H1 (cell line): ENCODE measurements around the gene DGKD. TPM values are rescaled to one million over a fixed set of nuclear protein-coding genes. Genes with fewer than 3 reads are reported as not detected.

ENCODE experiments used
- CTCF ChIA-PET: fragments of 300-600 bp; sonication (Branson Sonifier 250); formaldehyde crosslinking; loops from one replicate; lab custom pipeline; 2021; ENCODE audit not compliant: partially characterized antibody; lab: Charles Lee
- POLR2A ChIA-PET: fragments of 300-600 bp; sonication (Branson Sonifier 250); formaldehyde crosslinking; loops from one replicate; lab custom pipeline; 2021; ENCODE audit warnings: inconsistent platforms; ENCODE audit not compliant: partially characterized antibody; lab: Charles Lee
- DNase-seq, 2 experiments: peaks; one replicate each; pipeline versions ENCODE4 v3.0.0 to v3.0.0-alpha.2; 2010 to 2022; ENCODE audit warnings: low spot score in 2 of 2, low read depth in 1 of 2, mixed read lengths in 1 of 2
- FAIRE-seq: peaks from 2 replicates; lab custom pipeline; 2011; peaks lifted over from hg19 to GRCh38; lab: Jason Lieb, UNC
- H2AFZ ChIP-seq: 2 replicates; pipeline ENCODE4 v1.8.1; 2012; ENCODE audit warnings: low read length, inconsistent platforms
- H2AK5ac ChIP-seq: 2 replicates; pipeline ENCODE4 v1.6.1; 2013; ENCODE audit warnings: low read depth, low read length
- H2BK120ac ChIP-seq: replicated peaks from 2 replicates; pipeline ENCODE3; 2013; ENCODE audit warnings: low read depth, low read length, inconsistent platforms
- H2BK12ac ChIP-seq: 2 replicates; pipeline ENCODE4 v1.6.1; 2013; ENCODE audit warnings: low read depth, low read length
- H2BK15ac ChIP-seq: 2 replicates; pipeline ENCODE4 v1.6.1; 2013; ENCODE audit warnings: low read length
- H2BK20ac ChIP-seq: 2 replicates; pipeline ENCODE4 v1.6.1; 2013; ENCODE audit warnings: low read length
- H2BK5ac ChIP-seq: 2 replicates; pipeline ENCODE4 v1.6.1; 2013; ENCODE audit warnings: low read depth, low read length
- H3K14ac ChIP-seq: 2 replicates; pipeline ENCODE4 v1.6.1; 2013; ENCODE audit warnings: inconsistent platforms; ENCODE audit not compliant: insufficient read length
- H3K18ac ChIP-seq: 2 replicates; pipeline ENCODE4 v1.6.1; 2013; ENCODE audit warnings: low read length; ENCODE audit errors: extremely low read depth
- H3K23ac ChIP-seq: 2 replicates; pipeline ENCODE4 v1.6.1; 2013; ENCODE audit warnings: inconsistent platforms; ENCODE audit not compliant: insufficient read length
- H3K23me2 ChIP-seq: 2 replicates; pipeline ENCODE4 v1.6.1; 2013; ENCODE audit warnings: low read depth, low read length
- H3K27ac ChIP-seq: 2 replicates; pipeline ENCODE4 v1.6.1; 2011; ENCODE audit warnings: low read depth, low read length, inconsistent platforms
- H3K27me3 ChIP-seq, 4 experiments: replicated peaks in 1 of 4; 1 replicate in 1 of 4; 2 replicates in 3 of 4; pipeline versions ENCODE4 v1.6.1 to v1.8.1; 2011 to 2013; ENCODE audit warnings: low read length in 3 of 4, mild to moderate bottlenecking in 3 of 4, inconsistent platforms in 2 of 4, mixed read lengths in 2 of 4, moderate library complexity in 1 of 4; ENCODE audit not compliant: control insufficient read depth in 3 of 4, insufficient read depth in 3 of 4; ENCODE audit errors: extremely low read depth in 1 of 4
- H3K36me3 ChIP-seq, 4 experiments: 2 replicates each; pipeline versions ENCODE4 v1.6.1 to v1.8.1; 2011 to 2013; ENCODE audit warnings: mild to moderate bottlenecking in 4 of 4, low read length in 3 of 4, moderate library complexity in 2 of 4, control low read depth in 1 of 4, inconsistent platforms in 1 of 4; ENCODE audit not compliant: insufficient read depth in 4 of 4, control insufficient read depth in 2 of 4
- H3K4ac ChIP-seq: replicated peaks from 2 replicates; pipeline ENCODE3; 2013; ENCODE audit warnings: low read length, low read depth, mixed read lengths, inconsistent platforms; ENCODE audit not compliant: insufficient read length
- H3K4me1 ChIP-seq, 4 experiments: replicated peaks in 1 of 4; 1 replicate in 1 of 4; 2 replicates in 3 of 4; pipeline versions ENCODE4 v1.6.1 to v1.8.1; 2011 to 2013; ENCODE audit warnings: low read length in 3 of 4, inconsistent platforms in 2 of 4, mixed read lengths in 1 of 4; ENCODE audit not compliant: insufficient read depth in 4 of 4, control insufficient read depth in 3 of 4
- H3K4me2 ChIP-seq, 2 experiments: 2 replicates each; pipeline versions ENCODE4 v1.6.1 to v1.8.1; 2011 to 2013; ENCODE audit warnings: low read depth in 2 of 2, low read length in 2 of 2, control low read depth in 1 of 2, inconsistent platforms in 1 of 2, mild to moderate bottlenecking in 1 of 2; ENCODE audit not compliant: insufficient read depth in 1 of 2
- H3K4me3 ChIP-seq, 4 experiments: fragments of 200-600, 300-600 bp in 1 of 4; sonication (generic), shearing (Covaris generic), sonication (Bioruptor Twin) in 1 of 4; 2 replicates each; pipeline versions ENCODE4 v1.5.1 to v1.8.1; 2011 to 2016; ENCODE audit warnings: low read length in 4 of 4, low read depth in 3 of 4, control low read depth in 2 of 4, inconsistent platforms in 2 of 4, mild to moderate bottlenecking in 2 of 4, mixed read lengths in 1 of 4, moderate library complexity in 1 of 4; ENCODE audit not compliant: insufficient read depth in 2 of 4; ENCODE audit errors: extremely low read depth in 1 of 4
- H3K56ac ChIP-seq: replicated peaks from 2 replicates; pipeline ENCODE3; 2013; ENCODE audit warnings: low read depth, mild to moderate bottlenecking, mixed read lengths, low read length, inconsistent platforms; ENCODE audit not compliant: insufficient read length
- H3K79me1 ChIP-seq: 2 replicates; pipeline ENCODE4 v1.6.1; 2013; ENCODE audit warnings: low read depth, low read length, control low read depth
- H3K79me2 ChIP-seq, 2 experiments: 2 replicates each; pipeline versions ENCODE4 v1.6.1 to v1.8.1; 2012 to 2013; ENCODE audit warnings: low read length in 2 of 2, mild to moderate bottlenecking in 2 of 2, inconsistent platforms in 1 of 2; ENCODE audit not compliant: insufficient read depth in 2 of 2, control insufficient read depth in 1 of 2
- H3K9ac ChIP-seq, 4 experiments: replicated peaks in 1 of 4; 1 replicate in 1 of 4; 2 replicates in 3 of 4; pipeline versions ENCODE4 v1.6.1 to v1.8.1; 2011 to 2013; ENCODE audit warnings: low read depth in 3 of 4, low read length in 3 of 4, control low read depth in 2 of 4, mild to moderate bottlenecking in 2 of 4, moderate library complexity in 2 of 4, inconsistent platforms in 1 of 4; ENCODE audit errors: extremely low read depth in 1 of 4
- H3K9me3 ChIP-seq, 2 experiments: 2 replicates each; pipeline versions ENCODE4 v1.6.1 to v1.8.1; 2012 to 2013; ENCODE audit warnings: mild to moderate bottlenecking in 2 of 2, moderate library complexity in 2 of 2, control low read depth in 1 of 2, inconsistent platforms in 1 of 2, low read depth in 1 of 2, low read length in 1 of 2, mixed read lengths in 1 of 2; ENCODE audit not compliant: insufficient read depth in 2 of 2
- H4K20me1 ChIP-seq, 2 experiments: replicated peaks in 1 of 2; 2 replicates each; pipeline versions ENCODE3 to v1.8.1; 2011 to 2013; ENCODE audit warnings: inconsistent platforms in 2 of 2, low read length in 2 of 2, mild to moderate bottlenecking in 1 of 2; ENCODE audit not compliant: insufficient read depth in 2 of 2, control insufficient read depth in 1 of 2
- H4K5ac ChIP-seq: 2 replicates; pipeline ENCODE4 v1.6.1; 2013; ENCODE audit warnings: low read length, low read depth, mixed read lengths, inconsistent platforms; ENCODE audit not compliant: insufficient read length
- H4K8ac ChIP-seq: 2 replicates; pipeline ENCODE4 v1.8.0; 2013; ENCODE audit warnings: mild to moderate bottlenecking, moderate library complexity, low read length, inconsistent platforms; ENCODE audit not compliant: insufficient read depth; ENCODE audit errors: extremely low read depth
- H4K91ac ChIP-seq: replicated peaks from 2 replicates; pipeline ENCODE3; 2013; ENCODE audit warnings: low read length, mixed read lengths, inconsistent platforms; ENCODE audit not compliant: insufficient read length
- CHD2 ChIP-seq: IDR thresholded peaks from 2 replicates; pipeline ENCODE4 v1.6.1; 2012; ENCODE audit warnings: low read length, improper control_type of control experiment
- JUN ChIP-seq: IDR thresholded peaks from 2 replicates; pipeline ENCODE4 v1.6.1; 2011; ENCODE audit warnings: low read depth, mild to moderate bottlenecking, improper control_type of control experiment, low read length
- KDM4A ChIP-seq: IDR thresholded peaks from one replicate; pipeline ENCODE4 v1.7.1; 2012; ENCODE audit warnings: low read depth, mild to moderate bottlenecking, moderate library complexity, low read length, inconsistent platforms; ENCODE audit not compliant: severe bottlenecking
- NRF1 ChIP-seq: IDR thresholded peaks from 2 replicates; pipeline ENCODE4 v1.6.1; 2011; ENCODE audit warnings: mild to moderate bottlenecking, low read depth, low read length, improper control_type of control experiment
- RAD21 ChIP-seq, 2 experiments: IDR thresholded peaks in 1 of 2; conservative IDR thresholded peaks in 1 of 2; 2 replicates each; pipeline ENCODE4 v1.6.1; 2011; ENCODE audit warnings: low read depth in 2 of 2, low read length in 2 of 2, improper control_type of control experiment in 1 of 2, inconsistent platforms in 1 of 2, mild to moderate bottlenecking in 1 of 2, moderate library complexity in 1 of 2
- RNF2 ChIP-seq: fragments of 200-900, 300-1000 bp; sonication (generic); IDR thresholded peaks from 2 replicates; pipeline ENCODE4 v1.7.1; 2016; ENCODE audit warnings: borderline replicate concordance, low read depth, mild to moderate bottlenecking, antibody characterized with exemption, low read length; ENCODE audit not compliant: poor library complexity, severe bottlenecking; ENCODE audit errors: missing control alignments
- TCF12 ChIP-seq: IDR thresholded peaks from 2 replicates; pipeline ENCODE4 v1.6.1; 2011; ENCODE audit warnings: low read depth, mild to moderate bottlenecking, low read length
- USF2 ChIP-seq: IDR thresholded peaks from 2 replicates; pipeline ENCODE4 v1.6.1; 2011; ENCODE audit warnings: low read length, improper control_type of control experiment
- WGBS, 2 experiments: shearing (Covaris generic) in 1 of 2; methylation state at CpG; one replicate each; pipeline versions ENCODE4 v1.1.6 to v1.1.7; 2013 to 2015; ENCODE audit warnings: low lambda C conversion rate in 2 of 2, mixed read lengths in 2 of 2, inconsistent platforms in 1 of 2, low coverage in 1 of 2, missing lambda C conversion rate in 1 of 2; ENCODE audit not compliant: insufficient replicate concordance in 2 of 2, insufficient coverage in 1 of 2, insufficient read length in 1 of 2; ENCODE audit errors: extremely low coverage in 1 of 2, missing lambda C conversion rate in 1 of 2; 5-methylcytosine and 5-hydroxymethylcytosine counted together
- polyA plus RNA-seq, 7 experiments: library from polyadenylated mRNA; depleted of rRNA in 3 of 7; stranded (reverse) in 5 of 7; unstranded in 2 of 7; fragments of >200 nt in 5 of 7; fragments of 200-250 nt in 2 of 7; gene quantifications; 1 replicate in 5 of 7; 2 replicates in 1 of 7; 4 replicates in 1 of 7; pipeline versions ENCODE4 v1.2.1 to v1.2.3, GENCODE V29; 2011 to 2013; ENCODE audit warnings: missing spikeins in 2 of 7, mixed read lengths in 2 of 7
- total RNA-seq: library from RNA; stranded (reverse); fragmentation: NEBNext Ultra II Directional; extraction: Animal tissue kit (Norgen Biotek cat#: 25700); gene quantifications from 2 replicates; pipeline ENCODE4 v1.2.1, GENCODE V29; 2021
- TF ChIP-seq, protein P1 (sequence below): IDR thresholded peaks from 2 replicates; pipeline ENCODE4 v1.6.1; 2012; ENCODE audit warnings: inconsistent platforms

The DGKD gene
- total and polyA plus RNA-seq, 2 of the 8 experiments (the other 6 are each of a cell fraction or from before 2014, with no cell fraction given), result 7.7 to 30.9 TPM

DNA sequence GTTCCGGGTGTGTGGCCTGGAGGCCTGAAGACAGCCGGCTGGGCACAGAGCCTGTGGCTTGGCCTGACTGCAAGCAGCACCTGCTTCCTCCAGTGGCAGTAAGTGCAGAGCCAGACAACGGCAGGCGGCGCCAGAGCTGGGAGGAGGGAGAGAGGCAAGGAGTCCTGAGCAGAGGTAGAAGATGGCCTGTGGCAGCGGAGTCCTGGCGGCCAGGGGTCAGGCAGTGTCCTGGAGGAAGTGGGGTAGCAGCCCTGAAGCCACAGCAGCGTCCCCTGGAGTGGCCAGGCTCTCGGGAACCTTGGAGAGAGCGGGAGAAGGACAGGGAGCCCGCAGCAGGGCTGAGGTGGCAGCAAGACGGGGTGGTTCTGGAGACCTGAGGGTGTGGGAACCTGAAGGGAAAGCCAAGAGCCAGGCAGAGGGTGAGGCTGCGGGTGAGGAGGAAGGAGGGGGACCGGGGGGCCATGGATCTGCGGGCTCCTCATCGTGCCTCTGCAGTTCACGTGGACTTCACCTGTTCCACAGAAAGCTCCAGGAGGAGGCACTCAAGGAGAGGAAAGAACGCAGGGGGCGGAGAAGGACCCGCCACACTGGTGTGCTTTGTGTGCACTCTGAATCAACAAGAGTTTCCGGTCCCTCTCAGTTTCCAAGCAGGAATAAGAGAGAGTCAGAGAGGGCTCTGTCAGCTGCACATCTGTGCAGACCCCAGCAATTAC is 126.4 kb downstream of the DGKD start:
- H2BK20ac ChIP-seq, result no peak overlapping the region
- no peak overlapping the region for H4K8ac ChIP-seq
- no peak for TF ChIP-seq NRF1
- TF ChIP-seq TCF12, result no peak
- no peak for TF ChIP-seq KDM4A
- TF ChIP-seq RAD21 (IDR thresholded peaks at IDR 0.05 in 1 of 2, conservative IDR thresholded peaks at IDR 0.05 in 1 of 2; ENCODE audit: low read depth in 2 of 2, low read length in 2 of 2), result peak in 1 of 2 experiments; percentile 33; a peak in 2 of 4 replicates
- TF ChIP-seq, protein P1, sequence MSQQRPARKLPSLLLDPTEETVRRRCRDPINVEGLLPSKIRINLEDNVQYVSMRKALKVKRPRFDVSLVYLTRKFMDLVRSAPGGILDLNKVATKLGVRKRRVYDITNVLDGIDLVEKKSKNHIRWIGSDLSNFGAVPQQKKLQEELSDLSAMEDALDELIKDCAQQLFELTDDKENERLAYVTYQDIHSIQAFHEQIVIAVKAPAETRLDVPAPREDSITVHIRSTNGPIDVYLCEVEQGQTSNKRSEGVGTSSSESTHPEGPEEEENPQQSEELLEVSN, result no peak
- TF ChIP-seq RNF2, result no peak
- no peak for TF ChIP-seq CHD2
- TF ChIP-seq JUN, result no peak
- no peak for TF ChIP-seq USF2
- ChIA-PET POLR2A (no interaction called here), CTCF (interaction anchor here (0.9 to 1.6 kb wide), 6 partner anchors 15 to 352 kb away, joined by 3 to 4 read pairs (median 3); no protein-coding TSS in a partner anchor)
- H3K23me2 ChIP-seq, result no peaks in the 10 kb centered on the region
- no peaks in the 10 kb centered on the region for H3K27me3 ChIP-seq
- DNase-seq, result no peak
- no peak overlapping the region for H3K27ac ChIP-seq
- H3K23ac ChIP-seq, result no peak overlapping the region
- no peak overlapping the region for H2BK120ac ChIP-seq
- no peak overlapping the region for H4K91ac ChIP-seq
- H2BK15ac ChIP-seq, result no peak overlapping the region
- FAIRE-seq, result no peak
- peaks cover 3 to 7% of the 10 kb centered on the region in 2 experiments for H3K9me3 ChIP-seq
- H3K4ac ChIP-seq, result no peak overlapping the region
- no peaks in the 10 kb centered on the region for H3K79me2 ChIP-seq
- H3K4me1 ChIP-seq, result no peaks in the 10 kb centered on the region
- no peak overlapping the region for H2BK12ac ChIP-seq
- H2AFZ ChIP-seq, result no peak overlapping the region
- H3K79me1 ChIP-seq, result no peaks in the 10 kb centered on the region
- H3K36me3 ChIP-seq, result peaks cover 0 to 16% (median 3%) of the 10 kb centered on the region in 4 experiments; a peak in 4 of 8 replicates
- H3K4me3 ChIP-seq, result no peak overlapping the region
- peaks cover 0 to 3% of the 10 kb centered on the region in 2 experiments for H4K20me1 ChIP-seq
- no peak overlapping the region for H3K18ac ChIP-seq
- H3K9ac ChIP-seq, result no peak overlapping the region
- H3K56ac ChIP-seq, result no peak overlapping the region
- 92% methylated on average over 14 of the region's 21 CpGs; no CpG with 5 or more reads in 1 of the 2 experiments for WGBS, 2 experiments
- H3K4me2 ChIP-seq, result no peak overlapping the region
- H2AK5ac ChIP-seq, result no peak overlapping the region
- H3K14ac ChIP-seq, result no peak overlapping the region
- no peak overlapping the region for H4K5ac ChIP-seq
- H2BK5ac ChIP-seq, result no peak overlapping the region; the same call in 1 of the 2 replicates
